H1 (cell line): ENCODE measurements around the gene BLNK. TPM values are rescaled to one million over a fixed set of nuclear protein-coding genes. Genes with fewer than 3 reads are reported as not detected.

Source experiments
- CTCF ChIA-PET: fragments of 300-600 bp; sonication (Branson Sonifier 250); formaldehyde crosslinking; loops from one replicate; lab custom pipeline; 2021; ENCODE audit not compliant: partially characterized antibody; lab: Charles Lee
- POLR2A ChIA-PET: fragments of 300-600 bp; sonication (Branson Sonifier 250); formaldehyde crosslinking; loops from one replicate; lab custom pipeline; 2021; ENCODE audit warnings: inconsistent platforms; ENCODE audit not compliant: partially characterized antibody; lab: Charles Lee
- DNase-seq, 2 experiments: peaks; one replicate each; pipeline versions ENCODE4 v3.0.0 to v3.0.0-alpha.2; 2010 to 2022; ENCODE audit warnings: low spot score in 2 of 2, low read depth in 1 of 2, mixed read lengths in 1 of 2
- FAIRE-seq: peaks from 2 replicates; lab custom pipeline; 2011; peaks lifted over from hg19 to GRCh38; lab: Jason Lieb, UNC
- H2AFZ ChIP-seq: 2 replicates; pipeline ENCODE4 v1.8.1; 2012; ENCODE audit warnings: low read length, inconsistent platforms
- H2AK5ac ChIP-seq: 2 replicates; pipeline ENCODE4 v1.6.1; 2013; ENCODE audit warnings: low read depth, low read length
- H2BK120ac ChIP-seq: replicated peaks from 2 replicates; pipeline ENCODE3; 2013; ENCODE audit warnings: low read depth, low read length, inconsistent platforms
- H2BK12ac ChIP-seq: 2 replicates; pipeline ENCODE4 v1.6.1; 2013; ENCODE audit warnings: low read depth, low read length
- H2BK15ac ChIP-seq: 2 replicates; pipeline ENCODE4 v1.6.1; 2013; ENCODE audit warnings: low read length
- H2BK20ac ChIP-seq: 2 replicates; pipeline ENCODE4 v1.6.1; 2013; ENCODE audit warnings: low read length
- H2BK5ac ChIP-seq: 2 replicates; pipeline ENCODE4 v1.6.1; 2013; ENCODE audit warnings: low read depth, low read length
- H3K14ac ChIP-seq: 2 replicates; pipeline ENCODE4 v1.6.1; 2013; ENCODE audit warnings: inconsistent platforms; ENCODE audit not compliant: insufficient read length
- H3K18ac ChIP-seq: 2 replicates; pipeline ENCODE4 v1.6.1; 2013; ENCODE audit warnings: low read length; ENCODE audit errors: extremely low read depth
- H3K23ac ChIP-seq: 2 replicates; pipeline ENCODE4 v1.6.1; 2013; ENCODE audit warnings: inconsistent platforms; ENCODE audit not compliant: insufficient read length
- H3K23me2 ChIP-seq: 2 replicates; pipeline ENCODE4 v1.6.1; 2013; ENCODE audit warnings: low read depth, low read length
- H3K27ac ChIP-seq: 2 replicates; pipeline ENCODE4 v1.6.1; 2011; ENCODE audit warnings: low read depth, low read length, inconsistent platforms
- H3K27me3 ChIP-seq, 4 experiments: replicated peaks in 1 of 4; 1 replicate in 1 of 4; 2 replicates in 3 of 4; pipeline versions ENCODE4 v1.6.1 to v1.8.1; 2011 to 2013; ENCODE audit warnings: low read length in 3 of 4, mild to moderate bottlenecking in 3 of 4, inconsistent platforms in 2 of 4, mixed read lengths in 2 of 4, moderate library complexity in 1 of 4; ENCODE audit not compliant: control insufficient read depth in 3 of 4, insufficient read depth in 3 of 4; ENCODE audit errors: extremely low read depth in 1 of 4
- H3K36me3 ChIP-seq, 4 experiments: 2 replicates each; pipeline versions ENCODE4 v1.6.1 to v1.8.1; 2011 to 2013; ENCODE audit warnings: mild to moderate bottlenecking in 4 of 4, low read length in 3 of 4, moderate library complexity in 2 of 4, control low read depth in 1 of 4, inconsistent platforms in 1 of 4; ENCODE audit not compliant: insufficient read depth in 4 of 4, control insufficient read depth in 2 of 4
- H3K4ac ChIP-seq: replicated peaks from 2 replicates; pipeline ENCODE3; 2013; ENCODE audit warnings: low read length, low read depth, mixed read lengths, inconsistent platforms; ENCODE audit not compliant: insufficient read length
- H3K4me1 ChIP-seq, 4 experiments: replicated peaks in 1 of 4; 1 replicate in 1 of 4; 2 replicates in 3 of 4; pipeline versions ENCODE4 v1.6.1 to v1.8.1; 2011 to 2013; ENCODE audit warnings: low read length in 3 of 4, inconsistent platforms in 2 of 4, mixed read lengths in 1 of 4; ENCODE audit not compliant: insufficient read depth in 4 of 4, control insufficient read depth in 3 of 4
- H3K4me2 ChIP-seq, 2 experiments: 2 replicates each; pipeline versions ENCODE4 v1.6.1 to v1.8.1; 2011 to 2013; ENCODE audit warnings: low read depth in 2 of 2, low read length in 2 of 2, control low read depth in 1 of 2, inconsistent platforms in 1 of 2, mild to moderate bottlenecking in 1 of 2; ENCODE audit not compliant: insufficient read depth in 1 of 2
- H3K4me3 ChIP-seq, 4 experiments: fragments of 200-600, 300-600 bp in 1 of 4; sonication (generic), shearing (Covaris generic), sonication (Bioruptor Twin) in 1 of 4; 2 replicates each; pipeline versions ENCODE4 v1.5.1 to v1.8.1; 2011 to 2016; ENCODE audit warnings: low read length in 4 of 4, low read depth in 3 of 4, control low read depth in 2 of 4, inconsistent platforms in 2 of 4, mild to moderate bottlenecking in 2 of 4, mixed read lengths in 1 of 4, moderate library complexity in 1 of 4; ENCODE audit not compliant: insufficient read depth in 2 of 4; ENCODE audit errors: extremely low read depth in 1 of 4
- H3K56ac ChIP-seq: replicated peaks from 2 replicates; pipeline ENCODE3; 2013; ENCODE audit warnings: low read depth, mild to moderate bottlenecking, mixed read lengths, low read length, inconsistent platforms; ENCODE audit not compliant: insufficient read length
- H3K79me1 ChIP-seq: 2 replicates; pipeline ENCODE4 v1.6.1; 2013; ENCODE audit warnings: low read depth, low read length, control low read depth
- H3K79me2 ChIP-seq, 2 experiments: 2 replicates each; pipeline versions ENCODE4 v1.6.1 to v1.8.1; 2012 to 2013; ENCODE audit warnings: low read length in 2 of 2, mild to moderate bottlenecking in 2 of 2, inconsistent platforms in 1 of 2; ENCODE audit not compliant: insufficient read depth in 2 of 2, control insufficient read depth in 1 of 2
- H3K9ac ChIP-seq, 4 experiments: replicated peaks in 1 of 4; 1 replicate in 1 of 4; 2 replicates in 3 of 4; pipeline versions ENCODE4 v1.6.1 to v1.8.1; 2011 to 2013; ENCODE audit warnings: low read depth in 3 of 4, low read length in 3 of 4, control low read depth in 2 of 4, mild to moderate bottlenecking in 2 of 4, moderate library complexity in 2 of 4, inconsistent platforms in 1 of 4; ENCODE audit errors: extremely low read depth in 1 of 4
- H3K9me3 ChIP-seq, 2 experiments: 2 replicates each; pipeline versions ENCODE4 v1.6.1 to v1.8.1; 2012 to 2013; ENCODE audit warnings: mild to moderate bottlenecking in 2 of 2, moderate library complexity in 2 of 2, control low read depth in 1 of 2, inconsistent platforms in 1 of 2, low read depth in 1 of 2, low read length in 1 of 2, mixed read lengths in 1 of 2; ENCODE audit not compliant: insufficient read depth in 2 of 2
- H4K20me1 ChIP-seq, 2 experiments: replicated peaks in 1 of 2; 2 replicates each; pipeline versions ENCODE3 to v1.8.1; 2011 to 2013; ENCODE audit warnings: inconsistent platforms in 2 of 2, low read length in 2 of 2, mild to moderate bottlenecking in 1 of 2; ENCODE audit not compliant: insufficient read depth in 2 of 2, control insufficient read depth in 1 of 2
- H4K5ac ChIP-seq: 2 replicates; pipeline ENCODE4 v1.6.1; 2013; ENCODE audit warnings: low read length, low read depth, mixed read lengths, inconsistent platforms; ENCODE audit not compliant: insufficient read length
- H4K8ac ChIP-seq: 2 replicates; pipeline ENCODE4 v1.8.0; 2013; ENCODE audit warnings: mild to moderate bottlenecking, moderate library complexity, low read length, inconsistent platforms; ENCODE audit not compliant: insufficient read depth; ENCODE audit errors: extremely low read depth
- H4K91ac ChIP-seq: replicated peaks from 2 replicates; pipeline ENCODE3; 2013; ENCODE audit warnings: low read length, mixed read lengths, inconsistent platforms; ENCODE audit not compliant: insufficient read length
- CBX5 ChIP-seq: fragments of 300-800, 300-1000 bp; sonication (generic); IDR thresholded peaks from 2 replicates; pipeline ENCODE4 v1.7.1; 2016; ENCODE audit warnings: antibody characterized with exemption, low read length, low read depth
- CTBP2 ChIP-seq: IDR thresholded peaks from 2 replicates; pipeline ENCODE4 v1.7.0; 2011; ENCODE audit warnings: borderline replicate concordance, mild to moderate bottlenecking, moderate library complexity, mixed read lengths, low read length; ENCODE audit not compliant: insufficient read depth, insufficient read length
- JUN ChIP-seq: IDR thresholded peaks from 2 replicates; pipeline ENCODE4 v1.6.1; 2011; ENCODE audit warnings: low read depth, mild to moderate bottlenecking, improper control_type of control experiment, low read length
- POU5F1 ChIP-seq: IDR thresholded peaks from 2 replicates; pipeline ENCODE4 v1.6.1; 2011; ENCODE audit warnings: low read depth, mild to moderate bottlenecking, low read length, moderate library complexity
- WGBS, 2 experiments: shearing (Covaris generic) in 1 of 2; methylation state at CpG; one replicate each; pipeline versions ENCODE4 v1.1.6 to v1.1.7; 2013 to 2015; ENCODE audit warnings: low lambda C conversion rate in 2 of 2, mixed read lengths in 2 of 2, inconsistent platforms in 1 of 2, low coverage in 1 of 2, missing lambda C conversion rate in 1 of 2; ENCODE audit not compliant: insufficient replicate concordance in 2 of 2, insufficient coverage in 1 of 2, insufficient read length in 1 of 2; ENCODE audit errors: extremely low coverage in 1 of 2, missing lambda C conversion rate in 1 of 2; 5-methylcytosine and 5-hydroxymethylcytosine counted together
- polyA plus RNA-seq, 7 experiments: library from polyadenylated mRNA; depleted of rRNA in 3 of 7; stranded (reverse) in 5 of 7; unstranded in 2 of 7; fragments of >200 nt in 5 of 7; fragments of 200-250 nt in 2 of 7; gene quantifications; 1 replicate in 5 of 7; 2 replicates in 1 of 7; 4 replicates in 1 of 7; pipeline versions ENCODE4 v1.2.1 to v1.2.3, GENCODE V29; 2011 to 2013; ENCODE audit warnings: missing spikeins in 2 of 7, mixed read lengths in 2 of 7
- total RNA-seq: library from RNA; stranded (reverse); fragmentation: NEBNext Ultra II Directional; extraction: Animal tissue kit (Norgen Biotek cat#: 25700); gene quantifications from 2 replicates; pipeline ENCODE4 v1.2.1, GENCODE V29; 2021
- TF ChIP-seq, protein P1 (sequence below): IDR thresholded peaks from 2 replicates; pipeline ENCODE4 v1.6.1; 2012; ENCODE audit warnings: low read length, inconsistent platforms
- TF ChIP-seq, protein P2 (sequence below): IDR thresholded peaks from 2 replicates; pipeline ENCODE4 v1.6.1; 2011; ENCODE audit warnings: low read depth, mild to moderate bottlenecking, low read length; ENCODE audit not compliant: insufficient read depth
- TF ChIP-seq, protein P3 (sequence below): IDR thresholded peaks from 2 replicates; pipeline ENCODE4 v1.6.1; 2012; ENCODE audit warnings: inconsistent platforms

Gene BLNK
- total and polyA plus RNA-seq, 2 of the 8 experiments (the other 6 are each of a cell fraction or from before 2014, with no cell fraction given): not detected

DNA sequence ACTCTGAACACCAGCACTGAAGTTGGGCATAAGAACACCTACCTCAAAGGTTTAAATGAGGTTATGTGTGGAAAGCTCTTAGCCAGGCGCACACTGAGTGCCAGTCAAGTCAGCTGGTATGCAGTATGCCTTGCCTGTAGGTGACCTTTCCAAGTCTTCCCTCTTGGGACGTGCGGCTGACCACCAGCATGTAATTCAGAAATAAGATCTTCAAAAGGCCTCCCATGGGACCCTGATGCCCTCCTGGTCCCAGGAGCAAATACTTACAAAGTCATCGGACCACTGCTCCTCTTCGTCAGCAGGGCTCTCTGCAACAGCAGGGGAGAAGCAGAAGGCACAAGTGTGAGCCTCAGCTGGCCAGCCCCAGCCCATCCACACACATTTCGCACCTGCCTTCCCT lies 40.8 kb downstream of the BLNK start:
- no peak overlapping the region for H3K14ac ChIP-seq
- no peak overlapping the region for H4K91ac ChIP-seq
- no peak overlapping the region for H3K23ac ChIP-seq
- no peak overlapping the region for H3K27ac ChIP-seq
- H2BK120ac ChIP-seq: no peak overlapping the region
- DNase-seq (no peak), FAIRE-seq (no peak)
- no peaks in the 10 kb centered on the region for H3K79me1 ChIP-seq
- H2AK5ac ChIP-seq: no peak overlapping the region
- no peaks in the 10 kb centered on the region for H3K36me3 ChIP-seq
- H3K4me2 ChIP-seq: no peak overlapping the region
- H3K4me3 ChIP-seq: no peak overlapping the region
- no peaks in the 10 kb centered on the region for H4K20me1 ChIP-seq
- WGBS, 2 experiments: 88% methylated on average over 6 of the region's 6 CpGs; no CpG with 5 or more reads in 1 of the 2 experiments
- POLR2A ChIA-PET: interaction anchor here (1.7 kb wide), 1 partner anchor 101 kb away, joined by 4 read pairs; no protein-coding TSS in a partner anchor
- H2BK5ac ChIP-seq: no peak overlapping the region
- H3K23me2 ChIP-seq: no peaks in the 10 kb centered on the region
- no peaks in the 10 kb centered on the region for H3K9me3 ChIP-seq
- H3K9ac ChIP-seq: no peak overlapping the region
- H3K4me1 ChIP-seq: peaks cover 0 to 2% (median under 1%) of the 10 kb centered on the region in 4 experiments; a peak in 2 of 7 replicates
- H3K79me2 ChIP-seq: no peaks in the 10 kb centered on the region
- H4K5ac ChIP-seq: no peak overlapping the region
- no peak overlapping the region; the same call in 1 of the 2 replicates for H3K18ac ChIP-seq
- H2BK20ac ChIP-seq: no peak overlapping the region
- no peaks in the 10 kb centered on the region for H3K27me3 ChIP-seq
- H3K56ac ChIP-seq: no peak overlapping the region
- H2AFZ ChIP-seq: no peak overlapping the region
- TF ChIP-seq, protein P1, sequence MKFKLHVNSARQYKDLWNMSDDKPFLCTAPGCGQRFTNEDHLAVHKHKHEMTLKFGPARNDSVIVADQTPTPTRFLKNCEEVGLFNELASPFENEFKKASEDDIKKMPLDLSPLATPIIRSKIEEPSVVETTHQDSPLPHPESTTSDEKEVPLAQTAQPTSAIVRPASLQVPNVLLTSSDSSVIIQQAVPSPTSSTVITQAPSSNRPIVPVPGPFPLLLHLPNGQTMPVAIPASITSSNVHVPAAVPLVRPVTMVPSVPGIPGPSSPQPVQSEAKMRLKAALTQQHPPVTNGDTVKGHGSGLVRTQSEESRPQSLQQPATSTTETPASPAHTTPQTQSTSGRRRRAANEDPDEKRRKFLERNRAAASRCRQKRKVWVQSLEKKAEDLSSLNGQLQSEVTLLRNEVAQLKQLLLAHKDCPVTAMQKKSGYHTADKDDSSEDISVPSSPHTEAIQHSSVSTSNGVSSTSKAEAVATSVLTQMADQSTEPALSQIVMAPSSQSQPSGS: no peak
- TF ChIP-seq CTBP2 (no peak), CBX5 (no peak), POU5F1 (no peak), JUN (no peak)
- TF ChIP-seq, protein P2, sequence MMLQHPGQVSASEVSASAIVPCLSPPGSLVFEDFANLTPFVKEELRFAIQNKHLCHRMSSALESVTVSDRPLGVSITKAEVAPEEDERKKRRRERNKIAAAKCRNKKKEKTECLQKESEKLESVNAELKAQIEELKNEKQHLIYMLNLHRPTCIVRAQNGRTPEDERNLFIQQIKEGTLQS: no peak
- TF ChIP-seq, protein P3, sequence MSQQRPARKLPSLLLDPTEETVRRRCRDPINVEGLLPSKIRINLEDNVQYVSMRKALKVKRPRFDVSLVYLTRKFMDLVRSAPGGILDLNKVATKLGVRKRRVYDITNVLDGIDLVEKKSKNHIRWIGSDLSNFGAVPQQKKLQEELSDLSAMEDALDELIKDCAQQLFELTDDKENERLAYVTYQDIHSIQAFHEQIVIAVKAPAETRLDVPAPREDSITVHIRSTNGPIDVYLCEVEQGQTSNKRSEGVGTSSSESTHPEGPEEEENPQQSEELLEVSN: no peak
- H2BK12ac ChIP-seq: no peak overlapping the region; the same call in 1 of the 2 replicates
- H3K4ac ChIP-seq: no peak overlapping the region
- H4K8ac ChIP-seq: no peak overlapping the region
- H2BK15ac ChIP-seq: no peak overlapping the region
- CTCF ChIA-PET: interaction anchor here (0.9 to 8.0 kb wide), 27 partner anchors 9 to 213 kb away, joined by 3 to 151 read pairs (median 12); partner anchors contain the start of genes BLNK, CCNJ and DNTT
